ENCODE measurements around the gene PGLYRP1. TPM values are rescaled to one million over a fixed set of nuclear protein-coding genes. Genes with fewer than 3 reads are reported as not detected.

Gene PGLYRP1
- total RNA-seq, 1 experiment from 2014 or later: not detected

DNA sequence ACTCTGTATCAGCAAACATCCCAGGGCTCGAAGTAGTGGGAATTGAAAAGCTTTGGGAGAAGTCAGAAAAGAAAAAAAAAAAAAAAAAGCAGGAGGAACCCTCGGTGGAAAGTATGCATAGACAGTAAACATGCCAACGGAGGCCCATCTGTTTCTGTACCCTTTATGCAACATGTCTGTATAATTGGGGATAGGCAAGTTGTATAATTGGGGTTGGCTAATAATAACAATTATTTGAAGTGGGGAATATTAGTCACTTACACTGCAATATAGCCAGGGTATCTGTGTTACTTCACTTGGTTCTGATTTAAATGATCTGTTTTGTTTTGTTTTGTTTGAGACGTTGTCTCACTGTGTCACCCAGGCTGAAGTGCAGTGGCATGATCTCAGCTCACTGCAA, 30.0 kb upstream of the PGLYRP1 start:
- CTCF ChIA-PET: no interaction called here
- intact Hi-C loops (cut with micrococcal nuclease; ENCODE audit: unreplicated experiment): no loop called here
- ATAC-seq: no peak
- no peak overlapping the region for H3K27ac ChIP-seq (ENCODE audit: low read length)
- no TSS peak for BruUV-seq (replicated peaks)
- in situ Hi-C loops (cut with HindIII; ENCODE audit: low pct_unique_long_range_greater_than_20kb, low sequenced_read_pairs): no loop called here
- H3K36me3 ChIP-seq (ENCODE audit: control insufficient read depth, insufficient read depth, low read length): no peaks in the 10 kb centered on the region
- POLR2A ChIA-PET: no interaction called here
- H3K27me3 ChIP-seq (ENCODE audit: control insufficient read depth, insufficient read depth, low read length): no peaks in the 10 kb centered on the region
- DNase-seq (ENCODE audit: low read depth, low spot score): no peak
- no peaks in the 10 kb centered on the region for H3K9me3 ChIP-seq (ENCODE audit: control insufficient read depth, insufficient read depth, low read depth, low read length)
- no peaks in the 10 kb centered on the region for H3K4me1 ChIP-seq (ENCODE audit: control insufficient read depth, insufficient read depth, low read length)
- TF ChIP-seq, protein P1, sequence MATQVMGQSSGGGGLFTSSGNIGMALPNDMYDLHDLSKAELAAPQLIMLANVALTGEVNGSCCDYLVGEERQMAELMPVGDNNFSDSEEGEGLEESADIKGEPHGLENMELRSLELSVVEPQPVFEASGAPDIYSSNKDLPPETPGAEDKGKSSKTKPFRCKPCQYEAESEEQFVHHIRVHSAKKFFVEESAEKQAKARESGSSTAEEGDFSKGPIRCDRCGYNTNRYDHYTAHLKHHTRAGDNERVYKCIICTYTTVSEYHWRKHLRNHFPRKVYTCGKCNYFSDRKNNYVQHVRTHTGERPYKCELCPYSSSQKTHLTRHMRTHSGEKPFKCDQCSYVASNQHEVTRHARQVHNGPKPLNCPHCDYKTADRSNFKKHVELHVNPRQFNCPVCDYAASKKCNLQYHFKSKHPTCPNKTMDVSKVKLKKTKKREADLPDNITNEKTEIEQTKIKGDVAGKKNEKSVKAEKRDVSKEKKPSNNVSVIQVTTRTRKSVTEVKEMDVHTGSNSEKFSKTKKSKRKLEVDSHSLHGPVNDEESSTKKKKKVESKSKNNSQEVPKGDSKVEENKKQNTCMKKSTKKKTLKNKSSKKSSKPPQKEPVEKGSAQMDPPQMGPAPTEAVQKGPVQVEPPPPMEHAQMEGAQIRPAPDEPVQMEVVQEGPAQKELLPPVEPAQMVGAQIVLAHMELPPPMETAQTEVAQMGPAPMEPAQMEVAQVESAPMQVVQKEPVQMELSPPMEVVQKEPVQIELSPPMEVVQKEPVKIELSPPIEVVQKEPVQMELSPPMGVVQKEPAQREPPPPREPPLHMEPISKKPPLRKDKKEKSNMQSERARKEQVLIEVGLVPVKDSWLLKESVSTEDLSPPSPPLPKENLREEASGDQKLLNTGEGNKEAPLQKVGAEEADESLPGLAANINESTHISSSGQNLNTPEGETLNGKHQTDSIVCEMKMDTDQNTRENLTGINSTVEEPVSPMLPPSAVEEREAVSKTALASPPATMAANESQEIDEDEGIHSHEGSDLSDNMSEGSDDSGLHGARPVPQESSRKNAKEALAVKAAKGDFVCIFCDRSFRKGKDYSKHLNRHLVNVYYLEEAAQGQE (IDR thresholded peaks at IDR 0.05; ENCODE audit: insufficient read depth in 1 of 2, low read depth in 2 of 2, low read length in 1 of 2): no peak
- TF ChIP-seq TCF7L2 (IDR thresholded peaks at IDR 0.05; ENCODE audit: low read depth, low read length) (no peak), POLR2AphosphoS5 (IDR thresholded peaks at IDR 0.05; ENCODE audit: low read depth, low read length) (no peak), CTCF (IDR thresholded peaks at IDR 0.05) (no peak), SIN3A (IDR thresholded peaks at IDR 0.05; ENCODE audit: borderline replicate concordance, insufficient read depth, low read depth, low read length) (no peak)
- H3K4me3 ChIP-seq (ENCODE audit: low read depth in 2 of 2, low read length in 2 of 2): no peak overlapping the region

GRCh38 chr19:46049597-46049996, 26.7 kb upstream of the PGLYRP1 start:
- ATAC-seq: no peak
- Histone ChIP-seq H3K36me3 (ENCODE audit: control insufficient read depth, insufficient read depth, low read length) (no peaks in the 10 kb centered on the region), H3K4me3 (ENCODE audit: low read depth in 2 of 2, low read length in 2 of 2) (no peak overlapping the region), H3K9me3 (ENCODE audit: control insufficient read depth, insufficient read depth, low read depth, low read length) (no peaks in the 10 kb centered on the region), H3K27ac (ENCODE audit: low read length) (no peak overlapping the region), H3K4me1 (ENCODE audit: control insufficient read depth, insufficient read depth, low read length) (no peaks in the 10 kb centered on the region), H3K27me3 (ENCODE audit: control insufficient read depth, insufficient read depth, low read length) (no peaks in the 10 kb centered on the region)
- no peak for DNase-seq (ENCODE audit: low read depth, low spot score)
- CTCF ChIA-PET: interaction anchor here (1.4 kb wide), 1 partner anchor 21 kb away, joined by 4 read pairs; no protein-coding TSS in a partner anchor
- POLR2A ChIA-PET: no interaction called here
- in situ Hi-C loops (cut with HindIII; ENCODE audit: low pct_unique_long_range_greater_than_20kb, low sequenced_read_pairs): no loop called here
- no TSS peak for BruUV-seq (replicated peaks)
- TF ChIP-seq TCF7L2 (IDR thresholded peaks at IDR 0.05; ENCODE audit: low read depth, low read length) (no peak), CTCF (IDR thresholded peaks at IDR 0.05) (peak; percentile 27; the same call in 1 of the 2 replicates)
- intact Hi-C loops (cut with micrococcal nuclease; ENCODE audit: unreplicated experiment): no loop called here
